Coronary artery (tissue), 2 donors: Measurements from ENCODE around the gene SLITRK2.

Experiments
- DNase-seq: peaks from one replicate; pipeline ENCODE4 v3.0.0-alpha.2; 2017; ENCODE audit warnings: low spot score
- H3K27ac ChIP-seq, 2 donors: fragments of 200-600 bp; sonication (generic); one replicate each; pipeline ENCODE4 v1.5.1; 2016 to 2019
- H3K4me3 ChIP-seq: fragments of 200-600 bp; sonication (generic); 2 replicates; pipeline ENCODE4 v1.5.1; 2016; ENCODE audit warnings: mild to moderate bottlenecking, moderate library complexity
- CTCF ChIP-seq: fragments of 200-600 bp; sonication (generic); IDR thresholded peaks from one replicate; pipeline ENCODE4 v1.5.1; 2019; ENCODE audit warnings: antibody characterized with exemption

SLITRK2 gene

GRCh38 chrX:145818186-145819113 lies 821 bp downstream of the SLITRK2 start:
- TF ChIP-seq CTCF: no peak
- Histone ChIP-seq H3K4me3 (peak overlapping the region; percentile 63), H3K27ac (peak overlapping the region in 1 of 2 donors; percentile 32)
- no peak for DNase-seq

- no peak overlapping the region for H3K4me3 ChIP-seq
- DNase-seq: no peak
- no peak overlapping the region for H3K27ac ChIP-seq
- TF ChIP-seq CTCF: no peak
Measured at GRCh38 chrX:145820825-145821224, 3.2 kb downstream of the SLITRK2 start.

- no peak for TF ChIP-seq CTCF
- H3K27ac ChIP-seq: no peak overlapping the region
- H3K4me3 ChIP-seq: peak overlapping the region; percentile 30
- no peak for DNase-seq
Measured at GRCh38 chrX:145821291-145821897, 3.8 kb downstream of the SLITRK2 start.

GRCh38 chrX:145821898-145822571 lies 4.4 kb downstream of the SLITRK2 start:
- no peak for TF ChIP-seq CTCF
- no peak for DNase-seq
- no peak overlapping the region for H3K4me3 ChIP-seq
- H3K27ac ChIP-seq: no peak overlapping the region

GRCh38 chrX:145823132-145823531 lies 5.5 kb downstream of the SLITRK2 start:
- no peak overlapping the region for H3K4me3 ChIP-seq
- no peak for DNase-seq
- TF ChIP-seq CTCF: no peak
- H3K27ac ChIP-seq: no peak overlapping the region

- Histone ChIP-seq H3K27ac (no peak overlapping the region), H3K4me3 (no peak overlapping the region)
- DNase-seq: no peak
- TF ChIP-seq CTCF: no peak
Measured at GRCh38 chrX:145825896-145826295, 8.3 kb downstream of the SLITRK2 start.
